HEK293 (cell line): ENCODE data around the gene LRRC15.

Source experiments
- ATF2 ChIP-seq: fragments of 450-650 bp; formaldehyde crosslinking; IDR thresholded peaks from 2 replicates; pipeline ENCODE4 v1.5.1; 2016; ENCODE audit warnings: missing biosample characterization, missing genetic modification characterization, low read depth
- CTCF ChIP-seq: fragments of 450-650 bp; formaldehyde crosslinking; IDR thresholded peaks from 2 replicates; pipeline ENCODE4 v1.5.1; 2016; ENCODE audit warnings: missing biosample characterization, missing genetic modification characterization
- HOXA7 ChIP-seq: sonication (generic); formaldehyde crosslinking; IDR thresholded peaks from 2 replicates; pipeline ENCODE4 v1.8.1; 2022; ENCODE audit warnings: missing genetic modification reagents, borderline replicate concordance
- KLF16 ChIP-seq: fragments of 450-650 bp; formaldehyde crosslinking; IDR thresholded peaks from 2 replicates; pipeline ENCODE4 v1.5.1; 2017; ENCODE audit warnings: missing biosample characterization, missing genetic modification characterization
- KLF8 ChIP-seq: fragments of 450-650 bp; formaldehyde crosslinking; IDR thresholded peaks from 2 replicates; pipeline ENCODE4 v1.5.1; 2016; ENCODE audit warnings: missing biosample characterization, missing genetic modification characterization
- PRDM1 ChIP-seq: fragments of 450-650 bp; formaldehyde crosslinking; IDR thresholded peaks from 2 replicates; pipeline ENCODE4; 2016; ENCODE audit warnings: missing biosample characterization, missing genetic modification characterization
- TCF7L2 ChIP-seq: IDR thresholded peaks from 2 replicates; pipeline ENCODE4 v1.6.1; 2011; ENCODE audit warnings: low read depth, mild to moderate bottlenecking, inconsistent platforms, low read length, moderate library complexity, borderline replicate concordance
- YY2 ChIP-seq: fragments of 450-650 bp; formaldehyde crosslinking; IDR thresholded peaks from 2 replicates; pipeline ENCODE4 v1.5.1; 2016; ENCODE audit warnings: missing biosample characterization, missing genetic modification characterization
- ZBTB20 ChIP-seq: fragments of 450-650 bp; formaldehyde crosslinking; IDR thresholded peaks from 2 replicates; pipeline ENCODE4 v1.5.1; 2016; ENCODE audit warnings: missing biosample characterization, missing genetic modification characterization
- ZBTB26 ChIP-seq: fragments of 450-650 bp; formaldehyde crosslinking; optimal IDR thresholded peaks from 2 replicates; pipeline ENCODE3; 2016; ENCODE audit warnings: missing biosample characterization, mild to moderate bottlenecking, missing genetic modification characterization
- ZFP3 ChIP-seq: fragments of 450-650 bp; formaldehyde crosslinking; IDR thresholded peaks from 2 replicates; pipeline ENCODE4 v1.5.1; 2016; ENCODE audit warnings: low read depth, missing biosample characterization, missing genetic modification characterization
- ZNF121 ChIP-seq: fragments of 450-650 bp; formaldehyde crosslinking; IDR thresholded peaks from 2 replicates; pipeline ENCODE4 v1.5.1; 2016; ENCODE audit warnings: missing biosample characterization, missing genetic modification characterization
- ZNF133 ChIP-seq: fragments of 450-650 bp; formaldehyde crosslinking; IDR thresholded peaks from 2 replicates; pipeline ENCODE4 v1.5.1; 2016; ENCODE audit warnings: missing biosample characterization, missing genetic modification characterization
- ZNF184 ChIP-seq: fragments of 450-650 bp; IDR thresholded peaks from 2 replicates; pipeline ENCODE4 v1.5.1; 2018; ENCODE audit warnings: missing biosample characterization, mild to moderate bottlenecking, missing genetic modification characterization
- ZNF221 ChIP-seq: fragments of 450-650 bp; formaldehyde crosslinking; IDR thresholded peaks from 2 replicates; pipeline ENCODE4 v1.5.1; 2017; ENCODE audit warnings: missing biosample characterization, missing genetic modification characterization, borderline replicate concordance
- ZNF239 ChIP-seq: fragments of 450-650 bp; formaldehyde crosslinking; IDR thresholded peaks from 2 replicates; pipeline ENCODE4 v1.5.1; 2016; ENCODE audit warnings: missing biosample characterization, missing genetic modification characterization
- ZNF280D ChIP-seq: fragments of 450-650 bp; formaldehyde crosslinking; IDR thresholded peaks from 2 replicates; pipeline ENCODE4 v1.5.1; 2016; ENCODE audit warnings: missing biosample characterization, missing genetic modification characterization
- ZNF324 ChIP-seq: fragments of 450-650 bp; formaldehyde crosslinking; IDR thresholded peaks from 2 replicates; pipeline ENCODE4 v1.5.1; 2016; ENCODE audit warnings: missing biosample characterization, missing genetic modification characterization
- ZNF37A ChIP-seq: fragments of 450-650 bp; IDR thresholded peaks from 2 replicates; pipeline ENCODE4 v1.5.1; 2018; ENCODE audit warnings: missing biosample characterization, missing genetic modification characterization
- ZNF404 ChIP-seq: fragments of 450-650 bp; formaldehyde crosslinking; IDR thresholded peaks from 2 replicates; pipeline ENCODE4 v1.5.1; 2017; ENCODE audit warnings: missing biosample characterization, missing genetic modification characterization
- ZNF423 ChIP-seq: fragments of 450-650 bp; formaldehyde crosslinking; IDR thresholded peaks from 2 replicates; pipeline ENCODE4 v1.5.1; 2016; ENCODE audit warnings: missing biosample characterization, missing genetic modification characterization
- ZNF510 ChIP-seq: fragments of 450-650 bp; formaldehyde crosslinking; IDR thresholded peaks from 2 replicates; pipeline ENCODE4 v1.5.1; 2018; ENCODE audit warnings: mild to moderate bottlenecking, missing genetic modification characterization, missing biosample characterization; ENCODE audit not compliant: insufficient replicate concordance
- ZNF561 ChIP-seq: fragments of 450-650 bp; IDR thresholded peaks from 2 replicates; pipeline ENCODE4 v1.5.1; 2018; ENCODE audit warnings: missing biosample characterization, missing genetic modification characterization, borderline replicate concordance
- ZNF629 ChIP-seq: fragments of 450-650 bp; formaldehyde crosslinking; IDR thresholded peaks from 2 replicates; pipeline ENCODE4 v1.5.1; 2017; ENCODE audit warnings: missing biosample characterization, missing genetic modification characterization
- ZNF639 ChIP-seq: fragments of 450-650 bp; formaldehyde crosslinking; IDR thresholded peaks from 2 replicates; pipeline ENCODE4 v1.5.1; 2016; ENCODE audit warnings: missing biosample characterization, missing genetic modification characterization
- ZNF645 ChIP-seq: fragments of 450-650 bp; formaldehyde crosslinking; IDR thresholded peaks from 2 replicates; pipeline ENCODE4; 2016; ENCODE audit warnings: missing biosample characterization, missing genetic modification characterization
- ZSCAN18 ChIP-seq: fragments of 450-650 bp; formaldehyde crosslinking; IDR thresholded peaks from 2 replicates; pipeline ENCODE4 v1.5.1; 2016; ENCODE audit warnings: missing biosample characterization, missing genetic modification characterization

The LRRC15 gene

GRCh38 chr3:194333212-194333980 is 36.1 kb downstream of the LRRC15 start (continued):
- no peak for TF ChIP-seq ZNF645
- TF ChIP-seq ZFP3 (tag by site-specific recombination) = no peak
- TF ChIP-seq ZNF324 (tag by site-specific recombination) = no peak
- TF ChIP-seq ZNF239 (tag by site-specific recombination) = no peak
- TF ChIP-seq KLF16 (tag by site-specific recombination) = no peak
- no peak for TF ChIP-seq ZNF37A
- TF ChIP-seq ZNF121 (tag by site-specific recombination) = no peak
- no peak for TF ChIP-seq ZNF221 (tag by site-specific recombination)
- no peak for TF ChIP-seq PRDM1 (tag by site-specific recombination)
- no peak for TF ChIP-seq ZNF423 (tag by site-specific recombination)
- TF ChIP-seq TCF7L2 = no peak; the same call in 1 of the 2 replicates
- TF ChIP-seq CTCF (tag by site-specific recombination) = peak; percentile 94
- TF ChIP-seq ZNF561 = no peak
- TF ChIP-seq ZNF133 (tag by site-specific recombination) = no peak
- no peak for TF ChIP-seq ZSCAN18 (tag by site-specific recombination)
- TF ChIP-seq ZNF184 = no peak
- no peak for TF ChIP-seq HOXA7 (CRISPR knock-in tag)
- peak; percentile 72 for TF ChIP-seq KLF8 (tag by site-specific recombination)
- TF ChIP-seq YY2 (tag by site-specific recombination) = no peak
- TF ChIP-seq ZBTB20 (tag by site-specific recombination) = peak; percentile 48; the same call in 1 of the 2 replicates
- TF ChIP-seq ZNF280D = no peak
- TF ChIP-seq ZNF639 (tag by site-specific recombination) = 0 out of 2 replicates have a peak, but pooled peaks have one; percentile 42
- TF ChIP-seq ZNF629 (tag by site-specific recombination) = 0 out of 2 replicates have a peak, but pooled peaks have one; percentile 21
- TF ChIP-seq ATF2 = no peak
- TF ChIP-seq ZNF510 (tag by site-specific recombination) = no peak
- peak; percentile 93 for TF ChIP-seq ZBTB26 (tag by site-specific recombination)
- no peak for TF ChIP-seq ZNF404 (tag by site-specific recombination)
